Measurements from ENCODE around the gene NTSR2. TPM values are rescaled to one million over a fixed set of nuclear protein-coding genes. Genes with fewer than 3 reads are reported as not detected.

The NTSR2 gene
- total RNA-seq, 1 experiment from 2014 or later, result not detected

GRCh38 chr2:11697103-11697871, 27.3 kb upstream of the NTSR2 start:
- Mint-ChIP-seq H3K4me3 (no peak overlapping the region), H3K27ac (no peak overlapping the region), H3K27me3 (ENCODE audit: low read depth) (no peaks in the 10 kb centered on the region), H3K4me1 (no peaks in the 10 kb centered on the region), H3K36me3 (no peaks in the 10 kb centered on the region), H3K9me3 (no peaks in the 10 kb centered on the region)
- ATAC-seq (peak; percentile 13; the same call in 1 of the 2 replicates), DNase-seq (ENCODE audit: low spot score) (no peak)
- TF ChIP-seq NFYB (CRISPR knock-in tag; conservative IDR thresholded peaks at IDR 0.05; ENCODE audit: low read depth) (no peak), NFE2L1 (CRISPR knock-in tag; IDR thresholded peaks at IDR 0.05) (no peak), FOXJ3 (CRISPR knock-in tag; IDR thresholded peaks at IDR 0.05; ENCODE audit: borderline replicate concordance) (no peak), ETV6 (CRISPR knock-in tag; IDR thresholded peaks at IDR 0.05) (no peak), IRF2 (CRISPR knock-in tag; IDR thresholded peaks at IDR 0.05; ENCODE audit: borderline replicate concordance, low read depth) (no peak), USF2 (CRISPR knock-in tag; IDR thresholded peaks at IDR 0.05) (no peak), MYBL2 (CRISPR knock-in tag; IDR thresholded peaks at IDR 0.05) (no peak), KAT7 (CRISPR knock-in tag; IDR thresholded peaks at IDR 0.05; ENCODE audit: borderline replicate concordance) (no peak)
- TF ChIP-seq, protein P1, sequence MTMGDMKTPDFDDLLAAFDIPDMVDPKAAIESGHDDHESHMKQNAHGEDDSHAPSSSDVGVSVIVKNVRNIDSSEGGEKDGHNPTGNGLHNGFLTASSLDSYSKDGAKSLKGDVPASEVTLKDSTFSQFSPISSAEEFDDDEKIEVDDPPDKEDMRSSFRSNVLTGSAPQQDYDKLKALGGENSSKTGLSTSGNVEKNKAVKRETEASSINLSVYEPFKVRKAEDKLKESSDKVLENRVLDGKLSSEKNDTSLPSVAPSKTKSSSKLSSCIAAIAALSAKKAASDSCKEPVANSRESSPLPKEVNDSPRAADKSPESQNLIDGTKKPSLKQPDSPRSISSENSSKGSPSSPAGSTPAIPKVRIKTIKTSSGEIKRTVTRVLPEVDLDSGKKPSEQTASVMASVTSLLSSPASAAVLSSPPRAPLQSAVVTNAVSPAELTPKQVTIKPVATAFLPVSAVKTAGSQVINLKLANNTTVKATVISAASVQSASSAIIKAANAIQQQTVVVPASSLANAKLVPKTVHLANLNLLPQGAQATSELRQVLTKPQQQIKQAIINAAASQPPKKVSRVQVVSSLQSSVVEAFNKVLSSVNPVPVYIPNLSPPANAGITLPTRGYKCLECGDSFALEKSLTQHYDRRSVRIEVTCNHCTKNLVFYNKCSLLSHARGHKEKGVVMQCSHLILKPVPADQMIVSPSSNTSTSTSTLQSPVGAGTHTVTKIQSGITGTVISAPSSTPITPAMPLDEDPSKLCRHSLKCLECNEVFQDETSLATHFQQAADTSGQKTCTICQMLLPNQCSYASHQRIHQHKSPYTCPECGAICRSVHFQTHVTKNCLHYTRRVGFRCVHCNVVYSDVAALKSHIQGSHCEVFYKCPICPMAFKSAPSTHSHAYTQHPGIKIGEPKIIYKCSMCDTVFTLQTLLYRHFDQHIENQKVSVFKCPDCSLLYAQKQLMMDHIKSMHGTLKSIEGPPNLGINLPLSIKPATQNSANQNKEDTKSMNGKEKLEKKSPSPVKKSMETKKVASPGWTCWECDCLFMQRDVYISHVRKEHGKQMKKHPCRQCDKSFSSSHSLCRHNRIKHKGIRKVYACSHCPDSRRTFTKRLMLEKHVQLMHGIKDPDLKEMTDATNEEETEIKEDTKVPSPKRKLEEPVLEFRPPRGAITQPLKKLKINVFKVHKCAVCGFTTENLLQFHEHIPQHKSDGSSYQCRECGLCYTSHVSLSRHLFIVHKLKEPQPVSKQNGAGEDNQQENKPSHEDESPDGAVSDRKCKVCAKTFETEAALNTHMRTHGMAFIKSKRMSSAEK (CRISPR knock-in tag; IDR thresholded peaks at IDR 0.05; ENCODE audit: borderline replicate concordance), result no peak
- TF ChIP-seq, protein P2, sequence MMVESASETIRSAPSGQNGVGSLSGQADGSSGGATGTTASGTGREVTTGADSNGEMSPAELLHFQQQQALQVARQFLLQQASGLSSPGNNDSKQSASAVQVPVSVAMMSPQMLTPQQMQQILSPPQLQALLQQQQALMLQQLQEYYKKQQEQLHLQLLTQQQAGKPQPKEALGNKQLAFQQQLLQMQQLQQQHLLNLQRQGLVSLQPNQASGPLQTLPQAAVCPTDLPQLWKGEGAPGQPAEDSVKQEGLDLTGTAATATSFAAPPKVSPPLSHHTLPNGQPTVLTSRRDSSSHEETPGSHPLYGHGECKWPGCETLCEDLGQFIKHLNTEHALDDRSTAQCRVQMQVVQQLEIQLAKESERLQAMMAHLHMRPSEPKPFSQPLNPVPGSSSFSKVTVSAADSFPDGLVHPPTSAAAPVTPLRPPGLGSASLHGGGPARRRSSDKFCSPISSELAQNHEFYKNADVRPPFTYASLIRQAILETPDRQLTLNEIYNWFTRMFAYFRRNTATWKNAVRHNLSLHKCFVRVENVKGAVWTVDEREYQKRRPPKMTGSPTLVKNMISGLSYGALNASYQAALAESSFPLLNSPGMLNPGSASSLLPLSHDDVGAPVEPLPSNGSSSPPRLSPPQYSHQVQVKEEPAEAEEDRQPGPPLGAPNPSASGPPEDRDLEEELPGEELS (CRISPR knock-in tag; IDR thresholded peaks at IDR 0.05), result no peak
- TF ChIP-seq, protein P3, sequence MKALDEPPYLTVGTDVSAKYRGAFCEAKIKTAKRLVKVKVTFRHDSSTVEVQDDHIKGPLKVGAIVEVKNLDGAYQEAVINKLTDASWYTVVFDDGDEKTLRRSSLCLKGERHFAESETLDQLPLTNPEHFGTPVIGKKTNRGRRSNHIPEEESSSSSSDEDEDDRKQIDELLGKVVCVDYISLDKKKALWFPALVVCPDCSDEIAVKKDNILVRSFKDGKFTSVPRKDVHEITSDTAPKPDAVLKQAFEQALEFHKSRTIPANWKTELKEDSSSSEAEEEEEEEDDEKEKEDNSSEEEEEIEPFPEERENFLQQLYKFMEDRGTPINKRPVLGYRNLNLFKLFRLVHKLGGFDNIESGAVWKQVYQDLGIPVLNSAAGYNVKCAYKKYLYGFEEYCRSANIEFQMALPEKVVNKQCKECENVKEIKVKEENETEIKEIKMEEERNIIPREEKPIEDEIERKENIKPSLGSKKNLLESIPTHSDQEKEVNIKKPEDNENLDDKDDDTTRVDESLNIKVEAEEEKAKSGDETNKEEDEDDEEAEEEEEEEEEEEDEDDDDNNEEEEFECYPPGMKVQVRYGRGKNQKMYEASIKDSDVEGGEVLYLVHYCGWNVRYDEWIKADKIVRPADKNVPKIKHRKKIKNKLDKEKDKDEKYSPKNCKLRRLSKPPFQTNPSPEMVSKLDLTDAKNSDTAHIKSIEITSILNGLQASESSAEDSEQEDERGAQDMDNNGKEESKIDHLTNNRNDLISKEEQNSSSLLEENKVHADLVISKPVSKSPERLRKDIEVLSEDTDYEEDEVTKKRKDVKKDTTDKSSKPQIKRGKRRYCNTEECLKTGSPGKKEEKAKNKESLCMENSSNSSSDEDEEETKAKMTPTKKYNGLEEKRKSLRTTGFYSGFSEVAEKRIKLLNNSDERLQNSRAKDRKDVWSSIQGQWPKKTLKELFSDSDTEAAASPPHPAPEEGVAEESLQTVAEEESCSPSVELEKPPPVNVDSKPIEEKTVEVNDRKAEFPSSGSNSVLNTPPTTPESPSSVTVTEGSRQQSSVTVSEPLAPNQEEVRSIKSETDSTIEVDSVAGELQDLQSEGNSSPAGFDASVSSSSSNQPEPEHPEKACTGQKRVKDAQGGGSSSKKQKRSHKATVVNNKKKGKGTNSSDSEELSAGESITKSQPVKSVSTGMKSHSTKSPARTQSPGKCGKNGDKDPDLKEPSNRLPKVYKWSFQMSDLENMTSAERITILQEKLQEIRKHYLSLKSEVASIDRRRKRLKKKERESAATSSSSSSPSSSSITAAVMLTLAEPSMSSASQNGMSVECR (CRISPR knock-in tag; IDR thresholded peaks at IDR 0.05; ENCODE audit: borderline replicate concordance), result no peak
- ChIA-PET CTCF (interaction anchor here (1.1 to 2.8 kb wide), 5 partner anchors 10 to 87 kb away, joined by 3 to 20 read pairs (median 10); no protein-coding TSS in a partner anchor), POLR2A (no interaction called here)

- ChIA-PET POLR2A (no interaction called here), CTCF (interaction anchor here (0.7 to 2.8 kb wide), 6 partner anchors 9 to 88 kb away, joined by 3 to 20 read pairs (median 10); no protein-coding TSS in a partner anchor)
- DNase-seq (ENCODE audit: low spot score), result no peak
- no peak for TF ChIP-seq RORB (CRISPR knock-in tag; IDR thresholded peaks at IDR 0.05)
- no peak for TF ChIP-seq JAZF1 (CRISPR knock-in tag; IDR thresholded peaks at IDR 0.05)
- TF ChIP-seq ZNF232 (CRISPR knock-in tag; IDR thresholded peaks at IDR 0.05), result no peak
- no peak for TF ChIP-seq ZNF396 (CRISPR knock-in tag; IDR thresholded peaks at IDR 0.05; ENCODE audit: borderline replicate concordance)
- no peak for TF ChIP-seq MXD4 (CRISPR knock-in tag; IDR thresholded peaks at IDR 0.05; ENCODE audit: borderline replicate concordance)
- TF ChIP-seq FOXK1 (CRISPR knock-in tag; IDR thresholded peaks at IDR 0.05), result no peak
- TF ChIP-seq FOXP1 (CRISPR knock-in tag; IDR thresholded peaks at IDR 0.05; ENCODE audit: borderline replicate concordance), result no peak
- TF ChIP-seq GTF2I (CRISPR knock-in tag; conservative IDR thresholded peaks at IDR 0.05), result no peak
- no peak for TF ChIP-seq ZNF416 (CRISPR knock-in tag; IDR thresholded peaks at IDR 0.05)
- TF ChIP-seq ELF4 (CRISPR knock-in tag; IDR thresholded peaks at IDR 0.05; ENCODE audit: low read depth), result no peak
- TF ChIP-seq ZNF138 (CRISPR knock-in tag; conservative IDR thresholded peaks at IDR 0.05), result no peak
- TF ChIP-seq RELA (CRISPR knock-in tag; IDR thresholded peaks at IDR 0.05; ENCODE audit: borderline replicate concordance), result no peak
- TF ChIP-seq TP53 (CRISPR knock-in tag; IDR thresholded peaks at IDR 0.05), result no peak
- no peak for TF ChIP-seq ZBTB21 (CRISPR knock-in tag; IDR thresholded peaks at IDR 0.05; ENCODE audit: borderline replicate concordance)
- Mint-ChIP-seq H3K36me3 (no peaks in the 10 kb centered on the region), H3K27me3 (ENCODE audit: low read depth) (no peaks in the 10 kb centered on the region), H3K27ac (no peak overlapping the region), H3K4me3 (no peak overlapping the region), H3K9me3 (no peaks in the 10 kb centered on the region), H3K4me1 (no peaks in the 10 kb centered on the region)
- no peak for ATAC-seq
Measured at GRCh38 chr2:11696736-11697102, 26.7 kb upstream of the NTSR2 start.

Data from WTC11 (cell line).